RPMI7951 (cell line): ENCODE measurements around the gene RNU6-7. TPM values are rescaled to one million over a fixed set of nuclear protein-coding genes. Genes with fewer than 3 reads are reported as not detected.

ENCODE experiments used
- total RNA-seq: library from RNA; depleted of rRNA; stranded (reverse); fragments of >200 nt; shearing (Covaris generic); gene quantifications from 2 replicates; pipeline ENCODE4 v1.2.3, GENCODE V29; 2014; rRNA removed

Gene RNU6-7
- total RNA-seq, 1 experiment from 2014 or later, result not detected

Other genes with a start within 250 kb of the RNU6-7 start
- 52.5 and 66.9 TPM in 2 replicates for gene ARHGAP5, start 124.7 kb upstream of the RNU6-7 start, total RNA-seq
- not detected in 2 replicates for gene RNU6-8, start 1.2 kb downstream of the RNU6-7 start, total RNA-seq
- 1.6 and 3.0 TPM in 2 replicates for gene AKAP6, start 127.3 kb downstream of the RNU6-7 start, total RNA-seq